Stimulated activated naive B cell treated with anti-CD40 and anti-IgM and Interleukin-4, amounts not matched to agents 10 μg/mL and 1 μg/mL and 100 μg/mL, for 72 hours (primary cell): ENCODE data around the gene SV2C.
A peak's percentile ranks its signal among the peaks of the same experiment; 100 is the strongest.
"Not testable (repeated sequence)": the region's sequence is repeated elsewhere in the genome, so short reads cannot be mapped to it uniquely, and the experiment has no call there.

ENCODE experiments used
- ATAC-seq, 2 donors: fragments of 150-1000 bp; cut with Tn5 transposase; replicated peaks; 2 replicates each; pipeline ENCODE4 v1.10.0; 2021; ENCODE audit warnings: moderate library complexity in 1 of 2
- DNase-seq: peaks from one replicate; pipeline ENCODE4 v3.0.0; 2021
- H3K27ac Mint-ChIP-seq: one replicate; pipeline ENCODE4 v1.8.0; 2022; ENCODE audit warnings: mild to moderate bottlenecking, mixed read lengths
- H3K27me3 Mint-ChIP-seq, 2 donors: one replicate each; pipeline ENCODE4 v1.8.0; 2022; ENCODE audit warnings: mixed read lengths in 2 of 2
- H3K36me3 Mint-ChIP-seq, 2 donors: one replicate each; pipeline ENCODE4 v1.8.0; 2022; ENCODE audit warnings: mixed read lengths in 2 of 2, mild to moderate bottlenecking in 1 of 2
- H3K4me1 Mint-ChIP-seq, 2 donors: one replicate each; pipeline ENCODE4 v1.8.0; 2022; ENCODE audit warnings: mixed read lengths in 2 of 2, mild to moderate bottlenecking in 1 of 2
- H3K4me3 Mint-ChIP-seq, 2 donors: one replicate each; pipeline ENCODE4 v1.8.0; 2022; ENCODE audit warnings: mild to moderate bottlenecking in 2 of 2, mixed read lengths in 2 of 2, moderate library complexity in 1 of 2
- H3K9me3 Mint-ChIP-seq, 2 donors: one replicate each; pipeline ENCODE4 v1.8.0; 2022; ENCODE audit warnings: mixed read lengths in 2 of 2, mild to moderate bottlenecking in 1 of 2

The SV2C gene

DNA sequence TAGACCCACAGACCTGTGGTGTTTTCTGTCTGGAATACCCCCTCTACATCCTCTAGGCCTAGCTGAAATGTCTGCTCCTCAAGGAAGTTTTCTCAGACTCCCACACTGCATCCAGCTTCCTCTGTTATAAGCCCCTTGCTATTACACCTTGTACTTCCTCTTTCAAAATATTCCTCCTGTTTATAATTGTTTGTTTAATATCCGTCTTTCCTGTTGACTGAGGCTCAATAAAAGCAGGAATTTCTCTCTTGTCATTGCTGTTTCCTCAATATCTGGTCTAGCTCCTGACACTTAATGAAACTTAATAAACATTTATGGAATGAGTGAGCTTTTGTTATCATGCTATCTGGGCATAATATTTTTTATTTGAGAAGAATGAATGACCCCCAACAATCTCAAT lies 285.8 kb downstream of the SV2C start:
- peaks cover 0 to 3% of the 10 kb centered on the region in 2 donors for H3K9me3 Mint-ChIP-seq
- H3K4me3 Mint-ChIP-seq: no peak overlapping the region
- peaks cover 0 to 4% of the 10 kb centered on the region in 2 donors for H3K27me3 Mint-ChIP-seq
- no peaks in the 10 kb centered on the region for H3K36me3 Mint-ChIP-seq
- no peak overlapping the region for H3K27ac Mint-ChIP-seq
- ATAC-seq: no peak
- peaks cover 0 to 3% of the 10 kb centered on the region in 2 donors for H3K4me1 Mint-ChIP-seq
- DNase-seq: no peak

DNA sequence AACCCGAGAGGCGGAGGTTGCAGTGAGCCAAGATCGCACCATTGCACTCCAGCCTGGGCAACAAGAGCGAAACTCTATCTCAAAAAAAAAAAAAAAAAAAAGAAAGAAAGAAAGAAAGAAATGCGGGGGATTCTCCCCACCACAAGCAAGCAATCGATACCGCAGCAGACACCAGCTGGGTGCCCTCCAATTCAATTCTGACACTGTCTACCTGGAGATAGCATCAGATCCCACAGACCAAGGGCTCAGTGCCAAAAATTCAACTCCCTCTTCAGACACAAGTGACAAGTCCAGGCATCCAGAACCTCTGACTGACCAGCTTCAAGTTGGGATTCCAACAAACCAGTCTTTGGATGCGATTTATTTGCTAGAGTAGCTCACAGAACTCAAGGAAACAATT lies 286.5 kb downstream of the SV2C start:
- ATAC-seq, H3K27me3 Mint-ChIP-seq, H3K9me3 Mint-ChIP-seq, H3K36me3 Mint-ChIP-seq, H3K4me1 Mint-ChIP-seq, DNase-seq, H3K27ac Mint-ChIP-seq, H3K4me3 Mint-ChIP-seq: not testable (repeated sequence)

DNA sequence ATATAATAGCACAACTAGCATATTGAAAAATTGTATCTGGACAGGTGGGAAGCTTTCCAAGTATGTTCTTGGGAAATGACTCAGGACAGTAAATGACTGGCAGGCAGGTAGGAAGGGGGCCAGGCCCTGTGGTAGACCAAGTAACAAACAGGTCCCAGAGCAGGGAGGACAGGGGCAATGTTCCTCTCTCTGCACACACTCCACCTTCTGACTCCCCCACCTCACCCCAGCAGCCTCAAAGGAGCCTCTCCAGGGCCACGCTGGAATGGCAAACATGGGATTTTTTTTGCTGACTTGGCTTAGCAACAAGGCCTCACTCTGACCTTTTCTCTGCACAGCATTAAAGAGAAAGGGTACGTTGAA lies 288.8 kb downstream of the SV2C start:
- Mint-ChIP-seq H3K4me3 (no peak overlapping the region), H3K9me3 (peaks cover 0 to 3% of the 10 kb centered on the region in 2 donors), H3K27me3 (peaks cover 0 to 4% of the 10 kb centered on the region in 2 donors), H3K36me3 (no peaks in the 10 kb centered on the region), H3K27ac (no peak overlapping the region), H3K4me1 (peaks cover 3 to 4% of the 10 kb centered on the region in 2 donors)
- ATAC-seq (no peak), DNase-seq (no peak)

DNA sequence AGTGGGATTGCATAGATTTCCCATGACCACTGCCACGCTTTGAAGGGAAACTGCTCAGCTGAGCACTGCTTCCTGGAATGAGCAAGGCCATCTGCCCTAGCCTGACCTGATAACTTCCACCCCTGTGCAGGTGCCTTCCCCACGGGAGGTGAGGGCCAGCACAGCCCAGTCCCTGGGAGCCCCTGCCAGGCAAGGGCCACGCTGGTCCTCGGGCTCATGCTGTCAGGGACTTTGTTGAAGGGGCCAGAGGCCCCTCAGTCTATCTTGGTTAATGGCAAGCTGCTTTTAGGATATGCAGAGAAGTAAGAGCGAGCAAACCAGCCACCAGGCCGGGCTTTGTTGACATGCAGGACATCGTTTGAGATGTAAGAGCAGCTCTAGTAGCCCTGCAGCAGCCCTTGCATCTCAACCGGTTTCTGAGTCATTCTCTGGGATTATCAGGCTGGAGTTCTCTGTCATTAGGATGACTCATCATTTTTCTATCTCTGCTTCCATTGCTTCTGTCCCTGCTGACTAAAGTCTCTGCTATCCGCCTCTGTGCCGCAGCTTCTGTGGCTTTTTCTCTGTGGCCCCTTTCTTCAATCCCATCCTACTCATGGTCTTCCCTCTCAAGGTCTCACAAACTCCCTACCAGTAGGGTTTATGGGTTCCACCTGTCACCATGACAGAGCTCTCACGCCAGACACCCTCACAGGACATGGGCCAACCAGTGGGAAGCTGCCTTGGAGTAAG lies 289.3 kb downstream of the SV2C start:
- H3K9me3 Mint-ChIP-seq: peaks cover 0 to 3% of the 10 kb centered on the region in 2 donors
- H3K4me3 Mint-ChIP-seq: no peak overlapping the region
- H3K36me3 Mint-ChIP-seq: no peaks in the 10 kb centered on the region
- DNase-seq (no peak), ATAC-seq (no peak)
- peaks cover 3 to 4% of the 10 kb centered on the region in 2 donors for H3K4me1 Mint-ChIP-seq
- H3K27ac Mint-ChIP-seq: peak overlapping the region; percentile 9
- peaks cover 0 to 4% of the 10 kb centered on the region in 2 donors for H3K27me3 Mint-ChIP-seq

DNA sequence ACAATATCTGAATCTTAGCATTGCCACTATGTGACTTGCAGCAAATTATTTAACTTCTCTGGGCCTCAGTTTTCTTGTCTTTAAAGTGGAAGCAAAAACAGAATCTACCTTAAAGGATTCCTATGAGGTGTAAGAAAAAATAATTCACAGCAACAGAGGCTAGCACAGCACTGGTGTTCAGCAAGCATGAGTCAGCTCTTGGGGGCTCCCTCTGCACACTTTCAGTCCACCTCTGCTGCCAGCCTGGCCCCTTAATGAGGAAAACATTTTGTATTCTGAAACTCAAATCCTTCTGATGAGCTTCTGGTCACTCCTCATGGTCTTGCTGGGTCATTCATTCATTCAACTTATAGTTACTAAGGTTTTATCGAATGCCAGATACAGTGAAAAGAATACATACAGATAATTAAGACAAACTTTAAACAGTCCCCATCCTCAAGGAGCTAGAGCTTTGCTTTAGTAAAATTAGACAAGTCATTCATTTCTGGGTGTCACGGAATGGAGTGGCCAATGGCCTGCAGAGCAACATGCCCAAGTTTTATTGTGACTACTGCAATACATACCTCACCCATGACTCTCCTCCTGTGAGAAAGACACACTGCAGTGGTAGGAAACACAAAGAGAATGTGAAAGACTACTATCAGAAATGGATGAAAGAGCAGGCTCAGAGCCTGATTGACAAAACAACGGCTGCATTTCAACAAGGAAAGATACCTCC lies 293.1 kb downstream of the SV2C start:
- Mint-ChIP-seq H3K27me3 (peaks cover 4 to 7% of the 10 kb centered on the region in 2 donors), H3K9me3 (peaks cover 0 to 1% of the 10 kb centered on the region in 2 donors), H3K27ac (no peak overlapping the region), H3K4me3 (no peak overlapping the region), H3K36me3 (no peaks in the 10 kb centered on the region), H3K4me1 (peaks cover 4% of the 10 kb centered on the region in 2 donors)
- no peak for DNase-seq
- no peak for ATAC-seq

DNA sequence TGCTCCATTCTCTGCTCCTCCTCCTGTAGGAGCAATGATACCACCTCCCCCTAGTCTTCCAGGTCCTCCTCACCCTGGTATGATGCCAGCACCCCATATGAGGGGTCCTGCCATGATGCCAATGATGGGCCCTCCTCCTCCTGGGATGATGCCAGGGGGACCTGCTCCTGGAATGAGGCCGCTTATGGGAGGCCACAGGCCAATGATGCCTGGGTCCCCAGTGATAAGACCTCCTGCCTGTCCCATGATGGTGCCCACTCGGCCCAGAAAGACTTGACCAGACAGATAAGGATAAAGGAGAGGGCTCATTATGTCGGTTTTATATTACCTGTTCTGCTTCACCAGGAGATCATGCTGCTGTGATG lies 293.7 kb downstream of the SV2C start:
- Mint-ChIP-seq H3K36me3 (no peaks in the 10 kb centered on the region), H3K27ac (no peak overlapping the region), H3K4me3 (no peak overlapping the region), H3K4me1 (peaks cover 4% of the 10 kb centered on the region in 2 donors), H3K9me3 (peaks cover 0 to 1% of the 10 kb centered on the region in 2 donors), H3K27me3 (peaks cover 4 to 7% of the 10 kb centered on the region in 2 donors)
- ATAC-seq: no peak
- no peak for DNase-seq

DNA sequence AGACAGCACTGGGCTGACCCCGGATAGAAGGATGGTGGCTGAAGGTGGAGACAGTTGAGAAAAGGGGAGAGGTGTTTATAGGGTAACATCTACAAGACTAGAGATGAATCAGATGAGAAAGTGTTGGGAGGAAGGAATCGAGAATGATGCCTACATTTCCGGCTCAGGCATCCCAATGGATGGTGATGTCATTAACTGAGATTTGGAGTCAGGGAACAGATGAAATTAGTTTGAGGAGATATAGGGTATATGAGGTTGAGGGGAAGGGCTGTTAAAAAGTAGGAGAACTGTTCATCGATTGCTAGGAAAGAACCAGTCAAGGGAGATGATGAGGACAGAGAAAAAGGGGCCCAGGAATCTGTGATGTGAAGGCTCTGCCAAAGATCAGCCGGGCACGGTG lies 295.2 kb downstream of the SV2C start:
- H3K27ac Mint-ChIP-seq: no peak overlapping the region
- H3K4me1 Mint-ChIP-seq: peaks cover 4% of the 10 kb centered on the region in 2 donors
- no peak overlapping the region for H3K4me3 Mint-ChIP-seq

DNA sequence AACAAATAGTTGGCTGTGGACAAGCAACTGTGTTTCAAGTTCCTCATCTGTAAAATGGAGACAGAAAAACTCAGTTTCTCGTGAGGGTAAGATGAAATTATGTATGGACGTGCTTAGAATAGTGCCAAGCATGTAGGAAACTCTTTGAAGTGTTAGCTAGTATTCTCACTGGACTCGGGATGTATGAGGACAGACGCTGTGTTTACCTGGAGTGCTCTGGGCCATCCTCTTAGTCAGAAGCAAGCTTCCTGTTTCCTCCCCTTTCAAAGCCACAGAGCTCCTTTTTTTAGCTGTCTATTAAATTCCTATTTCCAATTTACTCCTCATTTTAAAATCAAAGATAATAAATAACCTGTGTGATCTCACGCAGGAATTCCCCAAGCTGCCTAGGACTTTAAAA lies 296.1 kb downstream of the SV2C start:
- Mint-ChIP-seq H3K27me3 (peaks cover 0 to 7% of the 10 kb centered on the region in 2 donors), H3K27ac (no peak overlapping the region), H3K4me3 (no peak overlapping the region), H3K4me1 (peaks cover 4% of the 10 kb centered on the region in 2 donors), H3K9me3 (no peaks in the 10 kb centered on the region), H3K36me3 (no peaks in the 10 kb centered on the region)
- ATAC-seq: no peak
- DNase-seq: no peak

More for the DNA sequence above, 295.2 kb downstream of the SV2C start:
- ATAC-seq: no peak
- no peaks in the 10 kb centered on the region for H3K9me3 Mint-ChIP-seq
- DNase-seq: no peak
- H3K27me3 Mint-ChIP-seq: peaks cover 0 to 7% of the 10 kb centered on the region in 2 donors
- no peaks in the 10 kb centered on the region for H3K36me3 Mint-ChIP-seq

DNA sequence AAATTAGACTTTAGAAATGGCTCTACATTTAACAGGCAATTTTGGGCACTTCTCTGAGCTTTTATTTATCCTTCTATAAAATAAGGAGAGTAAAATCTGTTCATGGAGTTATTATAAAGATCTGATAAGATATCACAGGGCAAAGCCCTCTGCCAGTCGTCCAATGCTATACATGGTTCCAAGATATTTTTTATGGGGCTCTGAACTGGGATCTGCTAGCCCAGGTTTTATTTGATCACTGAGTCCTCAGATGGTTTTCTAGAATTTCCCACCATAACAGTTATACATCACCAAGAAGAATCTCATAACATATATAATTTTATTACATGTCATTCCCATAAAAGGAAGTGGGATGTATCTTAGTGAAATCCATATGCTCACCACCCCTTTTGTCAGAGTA lies 296.7 kb downstream of the SV2C start:
- Mint-ChIP-seq H3K36me3 (no peaks in the 10 kb centered on the region), H3K27me3 (peaks cover 0 to 7% of the 10 kb centered on the region in 2 donors), H3K4me1 (peaks cover 2 to 4% of the 10 kb centered on the region in 2 donors), H3K27ac (no peak overlapping the region), H3K9me3 (no peaks in the 10 kb centered on the region), H3K4me3 (no peak overlapping the region)
- ATAC-seq (no peak), DNase-seq (no peak)

DNA sequence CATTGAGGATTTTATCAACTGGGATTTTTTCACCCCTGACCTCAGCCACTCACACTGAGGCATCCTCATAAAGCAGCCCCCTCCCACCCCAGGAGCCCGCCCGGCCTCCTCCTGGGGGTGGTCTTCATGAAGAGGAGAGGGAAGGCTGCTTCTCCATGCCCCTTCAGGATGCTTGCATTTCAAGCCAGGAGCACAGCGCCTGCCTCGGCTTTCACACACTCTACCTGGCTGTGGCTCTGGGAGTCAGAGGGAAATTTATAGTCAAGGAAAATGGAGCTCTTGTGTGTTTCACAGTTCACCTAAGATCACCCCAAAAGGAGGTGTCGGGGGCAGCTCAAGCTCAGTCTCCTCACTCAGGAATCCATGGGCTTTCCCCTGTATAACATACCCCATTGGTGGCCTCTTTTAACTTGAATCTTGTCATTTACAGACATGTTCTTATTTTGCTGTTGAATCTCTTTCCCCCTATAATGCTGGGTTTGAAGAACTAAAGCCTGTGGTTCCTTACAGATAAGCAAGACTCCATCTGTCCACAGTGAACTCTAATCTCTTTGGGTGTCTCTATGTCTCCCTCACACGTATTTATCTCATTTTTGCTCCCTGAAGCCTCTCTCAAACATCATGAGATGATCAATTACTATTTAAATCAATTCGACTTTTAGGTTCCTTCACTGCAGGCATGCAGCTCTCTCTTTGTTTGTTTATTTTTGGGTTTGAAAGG lies 297.3 kb downstream of the SV2C start:
- H3K27me3 Mint-ChIP-seq: peaks cover 0 to 7% of the 10 kb centered on the region in 2 donors
- no peak overlapping the region for H3K27ac Mint-ChIP-seq
- no peaks in the 10 kb centered on the region for H3K9me3 Mint-ChIP-seq
- DNase-seq (no peak), ATAC-seq (no peak)
- peaks cover 0 to 4% of the 10 kb centered on the region in 2 donors for H3K4me1 Mint-ChIP-seq
- H3K36me3 Mint-ChIP-seq: no peaks in the 10 kb centered on the region
- H3K4me3 Mint-ChIP-seq: no peak overlapping the region

DNA sequence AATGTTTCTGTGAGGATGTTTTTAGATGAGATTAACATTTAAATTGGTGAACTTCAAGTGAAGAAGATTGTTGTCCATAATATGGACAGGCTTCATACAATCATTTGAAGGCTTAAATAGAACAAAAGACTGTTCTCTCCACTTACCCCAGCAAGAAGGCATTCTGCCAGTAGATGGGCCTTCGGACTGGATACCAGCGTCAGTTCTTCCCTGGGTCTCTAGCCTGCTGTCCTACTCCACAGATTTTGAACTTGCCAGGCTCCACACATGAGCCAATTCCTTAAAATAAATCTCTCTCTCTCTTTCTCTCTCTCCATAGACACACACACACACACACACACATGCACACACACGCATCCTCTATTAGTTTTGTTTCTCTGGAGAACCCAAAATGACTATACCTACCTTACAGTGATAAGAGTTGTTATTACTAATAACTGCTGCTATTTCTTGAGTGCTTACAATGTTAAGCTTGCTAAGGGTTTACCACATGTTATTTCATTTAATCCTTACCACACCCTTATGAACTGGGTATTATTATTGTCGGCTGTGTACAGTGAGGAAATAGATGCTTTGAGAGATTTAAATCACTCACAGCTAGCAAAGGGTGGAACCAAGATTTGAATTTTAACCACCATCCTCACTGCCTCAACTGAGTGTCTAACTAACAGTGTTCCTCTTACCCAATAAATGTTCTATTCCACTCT lies 300.1 kb downstream of the SV2C start:
- Mint-ChIP-seq H3K4me1 (peaks cover 0 to 4% of the 10 kb centered on the region in 2 donors), H3K27me3 (peaks cover 0 to 5% of the 10 kb centered on the region in 2 donors), H3K4me3 (no peak overlapping the region), H3K9me3 (no peaks in the 10 kb centered on the region), H3K27ac (no peak overlapping the region), H3K36me3 (no peaks in the 10 kb centered on the region)
- DNase-seq: no peak
- no peak for ATAC-seq

DNA sequence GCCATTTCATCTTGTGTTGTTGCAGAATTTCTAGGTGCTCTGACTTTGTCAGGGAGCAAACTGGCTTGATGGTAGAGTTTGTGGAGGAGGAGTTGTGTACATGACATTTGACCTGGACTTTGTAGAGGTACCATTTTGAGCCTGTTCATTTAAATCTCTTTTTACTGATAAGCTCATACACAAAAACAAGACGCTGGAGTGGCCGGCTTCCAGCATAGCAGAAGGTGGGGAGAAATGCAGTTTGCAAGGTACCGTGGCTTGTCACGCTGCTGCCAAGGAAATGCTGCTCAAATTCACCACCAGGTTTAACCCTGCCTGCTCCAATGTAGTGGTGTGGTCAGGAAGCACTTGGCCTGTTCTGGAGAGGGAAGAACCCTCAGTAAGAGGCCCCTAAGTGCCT lies 301.0 kb downstream of the SV2C start:
- ATAC-seq (no peak), DNase-seq (no peak)
- Mint-ChIP-seq H3K27me3 (peaks cover 0 to 2% of the 10 kb centered on the region in 2 donors), H3K4me1 (peaks cover 0 to 2% of the 10 kb centered on the region in 2 donors), H3K9me3 (no peaks in the 10 kb centered on the region), H3K36me3 (no peaks in the 10 kb centered on the region), H3K4me3 (no peak overlapping the region), H3K27ac (no peak overlapping the region)

DNA sequence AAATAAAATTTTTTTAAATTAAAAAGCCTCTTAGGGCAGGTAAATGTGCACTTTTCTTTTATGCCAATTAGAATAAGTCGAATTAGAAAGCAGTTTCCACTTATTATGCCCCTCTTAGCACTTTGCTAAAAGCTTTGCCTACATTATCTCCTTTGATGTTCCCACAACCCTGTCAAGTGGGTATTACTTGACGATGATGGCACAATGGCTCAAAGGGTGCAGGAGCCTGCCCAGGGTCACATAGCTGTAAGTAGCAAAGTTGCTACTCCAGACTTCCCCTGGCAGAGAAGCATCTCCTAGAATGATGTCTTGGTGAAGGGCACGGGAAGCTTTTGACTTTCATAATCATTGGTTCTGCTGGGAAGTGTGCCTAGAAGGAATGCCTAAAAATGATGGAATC lies 301.5 kb downstream of the SV2C start:
- ATAC-seq: no peak
- DNase-seq: no peak
- peaks cover 0 to under 1% of the 10 kb centered on the region in 2 donors for H3K4me1 Mint-ChIP-seq
- H3K9me3 Mint-ChIP-seq: no peaks in the 10 kb centered on the region
- no peak overlapping the region for H3K27ac Mint-ChIP-seq
- H3K27me3 Mint-ChIP-seq: peaks cover under 1 to 5% of the 10 kb centered on the region in 2 donors
- no peak overlapping the region for H3K4me3 Mint-ChIP-seq
- H3K36me3 Mint-ChIP-seq: no peaks in the 10 kb centered on the region

DNA sequence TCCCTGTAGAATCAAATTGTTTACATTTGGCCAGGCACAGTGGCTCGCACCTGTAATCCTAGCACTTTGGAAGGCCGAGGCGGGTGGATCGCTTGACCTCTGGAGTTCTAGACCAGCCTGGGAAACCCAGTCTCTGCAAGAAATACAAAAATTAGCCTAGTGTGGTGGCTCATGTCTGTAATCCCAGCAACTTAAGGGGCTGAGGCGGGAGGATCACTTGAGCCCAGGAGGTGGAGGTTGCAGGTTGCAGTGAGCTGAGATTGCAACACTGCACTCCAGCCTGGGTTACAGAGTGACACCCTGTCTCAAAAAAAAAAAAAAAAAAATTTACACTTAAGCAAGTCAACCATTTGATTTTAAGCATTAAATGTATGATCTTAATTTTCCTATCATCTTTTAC lies 302.4 kb downstream of the SV2C start:
- Mint-ChIP-seq H3K9me3 (no peaks in the 10 kb centered on the region), H3K4me1 (peaks cover 4 to 9% of the 10 kb centered on the region in 2 donors), H3K27ac (no peak overlapping the region), H3K27me3 (peaks cover 6 to 8% of the 10 kb centered on the region in 2 donors), H3K36me3 (peaks cover 0 to 1% of the 10 kb centered on the region in 2 donors), H3K4me3 (no peak overlapping the region)
- DNase-seq: no peak
- no peak for ATAC-seq
